ENCODE measurements around the gene THSD1. TPM values are rescaled to one million over a fixed set of nuclear protein-coding genes. Genes with fewer than 3 reads are reported as not detected.

The THSD1 gene
- total RNA-seq, 1 experiment from 2014 or later, result 3.3 TPM

- no TSS peak for BruUV-seq (replicated peaks)
- Histone ChIP-seq H3K27me3 (ENCODE audit: control insufficient read depth, insufficient read depth, low read length) (no peaks in the 10 kb centered on the region), H3K27ac (ENCODE audit: low read length) (no peak overlapping the region), H3K9me3 (ENCODE audit: control insufficient read depth, insufficient read depth, low read depth, low read length) (no peaks in the 10 kb centered on the region), H3K36me3 (ENCODE audit: control insufficient read depth, insufficient read depth, low read length) (no peaks in the 10 kb centered on the region), H3K4me3 (ENCODE audit: low read depth in 2 of 2, low read length in 2 of 2) (no peak overlapping the region), H3K4me1 (ENCODE audit: control insufficient read depth, insufficient read depth, low read length) (no peaks in the 10 kb centered on the region)
- ATAC-seq (no peak), DNase-seq (ENCODE audit: low read depth, low spot score) (no peak)
- in situ Hi-C loops (cut with HindIII; ENCODE audit: low pct_unique_long_range_greater_than_20kb, low sequenced_read_pairs) (no loop called here), intact Hi-C loops (cut with micrococcal nuclease; ENCODE audit: unreplicated experiment) (no loop called here)
- CTCF ChIA-PET, result no interaction called here
- TF ChIP-seq SIN3A (IDR thresholded peaks at IDR 0.05; ENCODE audit: borderline replicate concordance, insufficient read depth, low read depth, low read length) (no peak), TCF7L2 (IDR thresholded peaks at IDR 0.05; ENCODE audit: low read depth, low read length) (no peak), REST (IDR thresholded peaks at IDR 0.05; ENCODE audit: insufficient read depth in 1 of 2, low read depth in 2 of 2, low read length in 1 of 2) (no peak), POLR2AphosphoS5 (IDR thresholded peaks at IDR 0.05; ENCODE audit: low read depth, low read length) (no peak), CTCF (IDR thresholded peaks at IDR 0.05) (no peak)
- POLR2A ChIA-PET, result no interaction called here
Measured at GRCh38 chr13:52387721-52388120, 18.3 kb downstream of the THSD1 start.

- ChIA-PET POLR2A (no interaction called here), CTCF (no interaction called here)
- Histone ChIP-seq H3K36me3 (ENCODE audit: control insufficient read depth, insufficient read depth, low read length) (no peaks in the 10 kb centered on the region), H3K4me3 (ENCODE audit: low read depth in 2 of 2, low read length in 2 of 2) (no peak overlapping the region), H3K27me3 (ENCODE audit: control insufficient read depth, insufficient read depth, low read length) (no peaks in the 10 kb centered on the region), H3K27ac (ENCODE audit: low read length) (no peak overlapping the region), H3K9me3 (ENCODE audit: control insufficient read depth, insufficient read depth, low read depth, low read length) (no peaks in the 10 kb centered on the region), H3K4me1 (ENCODE audit: control insufficient read depth, insufficient read depth, low read length) (no peaks in the 10 kb centered on the region)
- intact Hi-C loops (cut with micrococcal nuclease; ENCODE audit: unreplicated experiment), result no loop called here
- no peak for ATAC-seq
- TF ChIP-seq SIN3A (IDR thresholded peaks at IDR 0.05; ENCODE audit: borderline replicate concordance, insufficient read depth, low read depth, low read length), result no peak
- no peak for TF ChIP-seq TCF7L2 (IDR thresholded peaks at IDR 0.05; ENCODE audit: low read depth, low read length)
- no TSS peak for BruUV-seq (replicated peaks)
- no peak for DNase-seq (ENCODE audit: low read depth, low spot score)
- in situ Hi-C loops (cut with HindIII; ENCODE audit: low pct_unique_long_range_greater_than_20kb, low sequenced_read_pairs), result no loop called here
Measured at GRCh38 chr13:52385870-52386269, 20.1 kb downstream of the THSD1 start.

GRCh38 chr13:52383366-52383765, 22.6 kb downstream of the THSD1 start:
- intact Hi-C loops (cut with micrococcal nuclease; ENCODE audit: unreplicated experiment), result no loop called here
- no peak for TF ChIP-seq POLR2AphosphoS5 (IDR thresholded peaks at IDR 0.05; ENCODE audit: low read depth, low read length)
- TF ChIP-seq REST (IDR thresholded peaks at IDR 0.05; ENCODE audit: insufficient read depth in 1 of 2, low read depth in 2 of 2, low read length in 1 of 2), result no peak
- no peak for TF ChIP-seq TCF7L2 (IDR thresholded peaks at IDR 0.05; ENCODE audit: low read depth, low read length)
- TF ChIP-seq SIN3A (IDR thresholded peaks at IDR 0.05; ENCODE audit: borderline replicate concordance, insufficient read depth, low read depth, low read length), result no peak
- CTCF ChIA-PET, result no interaction called here
- no peaks in the 10 kb centered on the region for H3K36me3 ChIP-seq (ENCODE audit: control insufficient read depth, insufficient read depth, low read length)
- ATAC-seq, result no peak
- no peaks in the 10 kb centered on the region for H3K4me1 ChIP-seq (ENCODE audit: control insufficient read depth, insufficient read depth, low read length)
- DNase-seq (ENCODE audit: low read depth, low spot score), result no peak
- no peak overlapping the region for H3K27ac ChIP-seq (ENCODE audit: low read length)
- no peaks in the 10 kb centered on the region for H3K9me3 ChIP-seq (ENCODE audit: control insufficient read depth, insufficient read depth, low read depth, low read length)
- POLR2A ChIA-PET, result no interaction called here
- H3K4me3 ChIP-seq (ENCODE audit: low read depth in 2 of 2, low read length in 2 of 2), result no peak overlapping the region
- in situ Hi-C loops (cut with HindIII; ENCODE audit: low pct_unique_long_range_greater_than_20kb, low sequenced_read_pairs), result no loop called here
- H3K27me3 ChIP-seq (ENCODE audit: control insufficient read depth, insufficient read depth, low read length), result no peaks in the 10 kb centered on the region
- no TSS peak for BruUV-seq (replicated peaks)
